Right lobe of liver (tissue), 4 donors: ENCODE data around the gene TSPAN33.

Experiments
- CTCF ChIP-seq, 4 donors: fragments of 200-600 bp in 3 of 4; fragments of 450-650 bp in 1 of 4; IDR thresholded peaks; one replicate each; pipeline versions ENCODE4 v1.5.1 to v1.8.0; 2016 to 2022; ENCODE audit warnings: antibody characterized with exemption in 4 of 4, mild to moderate bottlenecking in 2 of 4
- POLR2A ChIP-seq: fragments of 450-650 bp; IDR thresholded peaks from one replicate; pipeline ENCODE4 v1.6.1; 2017; ENCODE audit warnings: antibody characterized with exemption, mild to moderate bottlenecking
- donor health status: DM: no; HTN: no; CAD: no.
- donor health status: DM: no; HTN: no; CAD: no.
- donor health status: DM: no; HTN: yes; CAD: no.

- TF ChIP-seq CTCF (IDR thresholded peaks at IDR 0.05) (no peak), POLR2A (no peak)
Measured at GRCh38 chr7:129170441-129171021, 26.0 kb downstream of the TSPAN33 start.
